ENCODE data around the gene ID2. TPM values are rescaled to one million over a fixed set of nuclear protein-coding genes. Genes with fewer than 3 reads are reported as not detected.

Gene ID2
- total RNA-seq, 1 experiment from 2014 or later, result 48.6 TPM

DNA sequence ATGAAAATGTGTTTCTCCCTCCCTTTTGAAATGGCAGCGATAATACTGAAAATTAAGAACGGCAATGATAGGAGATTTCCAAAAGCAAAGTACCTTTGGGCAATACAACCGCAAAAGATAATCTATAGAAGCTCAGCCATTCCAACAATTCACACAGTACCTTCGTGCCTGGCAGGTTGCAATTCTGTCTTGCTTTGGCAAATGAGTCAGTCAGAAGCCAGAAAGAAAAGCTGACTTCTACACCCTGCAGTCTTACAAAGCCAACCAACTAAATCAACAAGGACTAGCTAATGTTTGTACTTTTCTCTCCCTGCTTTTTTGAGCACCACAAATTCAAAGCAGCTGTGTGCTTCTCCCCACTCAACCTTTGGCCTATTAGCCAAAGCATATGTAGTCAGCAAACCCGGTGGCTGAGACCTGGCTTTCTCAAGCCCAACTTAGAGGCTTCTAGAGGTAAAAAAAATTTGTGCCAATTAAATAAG is 25.7 kb upstream of the ID2 start:
- TF ChIP-seq, protein P1, sequence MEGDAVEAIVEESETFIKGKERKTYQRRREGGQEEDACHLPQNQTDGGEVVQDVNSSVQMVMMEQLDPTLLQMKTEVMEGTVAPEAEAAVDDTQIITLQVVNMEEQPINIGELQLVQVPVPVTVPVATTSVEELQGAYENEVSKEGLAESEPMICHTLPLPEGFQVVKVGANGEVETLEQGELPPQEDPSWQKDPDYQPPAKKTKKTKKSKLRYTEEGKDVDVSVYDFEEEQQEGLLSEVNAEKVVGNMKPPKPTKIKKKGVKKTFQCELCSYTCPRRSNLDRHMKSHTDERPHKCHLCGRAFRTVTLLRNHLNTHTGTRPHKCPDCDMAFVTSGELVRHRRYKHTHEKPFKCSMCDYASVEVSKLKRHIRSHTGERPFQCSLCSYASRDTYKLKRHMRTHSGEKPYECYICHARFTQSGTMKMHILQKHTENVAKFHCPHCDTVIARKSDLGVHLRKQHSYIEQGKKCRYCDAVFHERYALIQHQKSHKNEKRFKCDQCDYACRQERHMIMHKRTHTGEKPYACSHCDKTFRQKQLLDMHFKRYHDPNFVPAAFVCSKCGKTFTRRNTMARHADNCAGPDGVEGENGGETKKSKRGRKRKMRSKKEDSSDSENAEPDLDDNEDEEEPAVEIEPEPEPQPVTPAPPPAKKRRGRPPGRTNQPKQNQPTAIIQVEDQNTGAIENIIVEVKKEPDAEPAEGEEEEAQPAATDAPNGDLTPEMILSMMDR (conservative IDR thresholded peaks at IDR 0.05), result no peak
- no CpG with 5 or more reads among the region's 5 CpGs for WGBS (ENCODE audit: extremely low coverage, insufficient read length, low lambda C conversion rate)
- Histone ChIP-seq H3K9ac (ENCODE audit: extremely low read depth, insufficient read length, low read length) (no peak overlapping the region), H2AFZ (ENCODE audit: low read length) (no peak overlapping the region), H3K23ac (ENCODE audit: insufficient read length, low read depth, low read length) (no peak overlapping the region), H3K18ac (ENCODE audit: insufficient read length, low read depth, low read length) (no peak overlapping the region), H2AK5ac (ENCODE audit: insufficient read length, low read length) (no peak overlapping the region), H4K20me1 (ENCODE audit: control insufficient read depth, insufficient read depth, insufficient read length) (no peaks in the 10 kb centered on the region), H4K5ac (ENCODE audit: insufficient read length, low read depth, low read length) (no peak overlapping the region), H2BK120ac (ENCODE audit: low read depth, low read length, poor library complexity, severe bottlenecking) (no peak overlapping the region), H3K9me3 (ENCODE audit: control insufficient read depth, low read depth, low read length) (no peaks in the 10 kb centered on the region), H3K23me2 (ENCODE audit: insufficient read length, low read depth, low read length, poor library complexity, severe bottlenecking) (no peaks in the 10 kb centered on the region), H3T11ph (ENCODE audit: low read length) (no peak overlapping the region), H2BK15ac (ENCODE audit: low read depth, low read length) (no peak overlapping the region), H3K79me1 (ENCODE audit: insufficient read depth, low read depth, low read length, poor library complexity, severe bottlenecking) (no peaks in the 10 kb centered on the region), H3K4me2 (ENCODE audit: insufficient read depth, insufficient read length, low read length) (no peak overlapping the region), H4K91ac (ENCODE audit: insufficient read length, low read depth, low read length) (no peak overlapping the region), H3K56ac (ENCODE audit: insufficient read length, low read depth, low read length) (no peak overlapping the region), H2BK5ac (ENCODE audit: insufficient read length, low read length) (no peak overlapping the region), H3K27me3 (ENCODE audit: insufficient read depth, low read length) (no peaks in the 10 kb centered on the region), H3K14ac (ENCODE audit: insufficient read depth, low read length) (no peak overlapping the region), H3K79me2 (ENCODE audit: insufficient read depth, low read length) (no peaks in the 10 kb centered on the region), H3K4ac (ENCODE audit: low read depth, low read length) (no peak overlapping the region), H4K8ac (replicated peaks; ENCODE audit: insufficient read length, low read depth, low read length) (no peak overlapping the region), H2BK20ac (ENCODE audit: low read depth, low read length, poor library complexity, severe bottlenecking) (no peak overlapping the region), H2BK12ac (ENCODE audit: insufficient read length, low read depth, low read length) (no peak overlapping the region), H3K4me1 (ENCODE audit: insufficient read depth, low read length) (no peaks in the 10 kb centered on the region), H3K27ac (ENCODE audit: insufficient read length, low read depth, low read length) (no peak overlapping the region)
- H3K9me3 Mint-ChIP-seq, result peaks cover 0 to 2% of the 10 kb centered on the region in 2 experiments; a peak in 1 of 5 replicates
- no peak for DNase-seq
- H3K4me3 Mint-ChIP-seq, result no peak overlapping the region
- H3K27me3 Mint-ChIP-seq (ENCODE audit: low read depth), result peaks cover 4% of the 10 kb centered on the region
- H3K27ac Mint-ChIP-seq, result no peak overlapping the region
- peaks cover 9% of the 10 kb centered on the region in 2 experiments; a peak in 3 of 4 replicates for H3K4me1 Mint-ChIP-seq
- H3K36me3 Mint-ChIP-seq (ENCODE audit: insufficient read depth in 1 of 3, low read depth in 3 of 3), result no peaks in the 10 kb centered on the region; a peak in 2 of 7 replicates
